ENCODE measurements around the gene C1QTNF5.

C1QTNF5 gene

GRCh38 chr11:119306373-119306890, 34.3 kb downstream of the C1QTNF5 start:
- peaks cover 6% of the 10 kb centered on the region for H3K27me3 Mint-ChIP-seq
- H3K4me3 Mint-ChIP-seq, result no peak overlapping the region
- peaks cover 32% of the 10 kb centered on the region for H3K4me1 Mint-ChIP-seq
- DNase-seq, result peak; percentile 46
- no peaks in the 10 kb centered on the region for H3K9me3 Mint-ChIP-seq
- peak overlapping the region; percentile 83 for H3K27ac Mint-ChIP-seq
- peaks cover 41% of the 10 kb centered on the region for H3K36me3 Mint-ChIP-seq
- CTCF ChIA-PET, result interaction anchor here (1.3 to 9.4 kb wide), 5 partner anchors 17 to 110 kb away, joined by 4 to 83 read pairs (median 5); no protein-coding TSS in a partner anchor

GRCh38 chr11:119305556-119306372, 34.9 kb downstream of the C1QTNF5 start:
- H3K36me3 Mint-ChIP-seq, result peaks cover 48% of the 10 kb centered on the region
- H3K27me3 Mint-ChIP-seq, result peaks cover under 1% of the 10 kb centered on the region
- CTCF ChIA-PET, result interaction anchor here (1.3 to 9.4 kb wide), 3 partner anchors 17 to 50 kb away, joined by 5 to 83 read pairs (median 5); no protein-coding TSS in a partner anchor
- peak overlapping the region; percentile 83 for H3K27ac Mint-ChIP-seq
- no peak overlapping the region for H3K4me3 Mint-ChIP-seq
- no peak for DNase-seq
- no peaks in the 10 kb centered on the region for H3K9me3 Mint-ChIP-seq
- peaks cover 32% of the 10 kb centered on the region for H3K4me1 Mint-ChIP-seq

GRCh38 chr11:119303227-119303718, 37.4 kb downstream of the C1QTNF5 start:
- H3K36me3 Mint-ChIP-seq, result peaks cover 66% of the 10 kb centered on the region
- H3K4me3 Mint-ChIP-seq, result no peak overlapping the region
- CTCF ChIA-PET, result interaction anchor here (0.7 to 0.8 kb wide), 2 partner anchors 20 to 98 kb away, joined by 3 read pairs; no protein-coding TSS in a partner anchor
- no peaks in the 10 kb centered on the region for H3K9me3 Mint-ChIP-seq
- no peaks in the 10 kb centered on the region for H3K27me3 Mint-ChIP-seq
- no peak overlapping the region for H3K27ac Mint-ChIP-seq
- no peak for DNase-seq
- peaks cover 32% of the 10 kb centered on the region for H3K4me1 Mint-ChIP-seq

GRCh38 chr11:119300198-119300964, 40.3 kb downstream of the C1QTNF5 start:
- Mint-ChIP-seq H3K9me3 (no peaks in the 10 kb centered on the region), H3K4me3 (no peak overlapping the region), H3K4me1 (peaks cover 12% of the 10 kb centered on the region), H3K36me3 (peaks cover 70% of the 10 kb centered on the region), H3K27ac (no peak overlapping the region), H3K27me3 (no peaks in the 10 kb centered on the region)
- no peak for DNase-seq
- CTCF ChIA-PET, result interaction anchor here (1.6 to 2.2 kb wide), 2 partner anchors 22 to 24 kb away, joined by 4 to 10 read pairs; no protein-coding TSS in a partner anchor

- CTCF ChIA-PET, result interaction anchor here (1.1 to 2.2 kb wide), 3 partner anchors 20 to 25 kb away, joined by 4 to 10 read pairs (median 4); no protein-coding TSS in a partner anchor
- DNase-seq, result no peak
- Mint-ChIP-seq H3K9me3 (no peaks in the 10 kb centered on the region), H3K27ac (no peak overlapping the region), H3K4me1 (peaks cover 4% of the 10 kb centered on the region), H3K4me3 (no peak overlapping the region), H3K36me3 (peaks cover 62% of the 10 kb centered on the region), H3K27me3 (no peaks in the 10 kb centered on the region)
These were observed 41.3 kb downstream of the C1QTNF5 start for GRCh38 chr11:119299416-119299815.

- H3K27ac Mint-ChIP-seq, result no peak overlapping the region
- no peaks in the 10 kb centered on the region for H3K4me1 Mint-ChIP-seq
- H3K9me3 Mint-ChIP-seq, result no peaks in the 10 kb centered on the region
- CTCF ChIA-PET, result no interaction called here
- peaks cover 61% of the 10 kb centered on the region for H3K36me3 Mint-ChIP-seq
- DNase-seq, result no peak
- no peaks in the 10 kb centered on the region for H3K27me3 Mint-ChIP-seq
- H3K4me3 Mint-ChIP-seq, result no peak overlapping the region
These were observed 42.0 kb downstream of the C1QTNF5 start for GRCh38 chr11:119298726-119299125.

GRCh38 chr11:119297938-119298337, 42.7 kb downstream of the C1QTNF5 start:
- CTCF ChIA-PET, result interaction anchor here (1.2 to 1.6 kb wide), 2 partner anchors 13 to 23 kb away, joined by 5 read pairs; no protein-coding TSS in a partner anchor
- Mint-ChIP-seq H3K4me1 (no peaks in the 10 kb centered on the region), H3K9me3 (no peaks in the 10 kb centered on the region), H3K4me3 (no peak overlapping the region), H3K27ac (no peak overlapping the region), H3K36me3 (peaks cover 56% of the 10 kb centered on the region), H3K27me3 (no peaks in the 10 kb centered on the region)
- DNase-seq, result no peak

GRCh38 chr11:119295178-119295577, 45.5 kb downstream of the C1QTNF5 start:
- Mint-ChIP-seq H3K9me3 (peaks cover 3% of the 10 kb centered on the region), H3K27ac (no peak overlapping the region), H3K4me3 (no peak overlapping the region), H3K36me3 (peaks cover 46% of the 10 kb centered on the region), H3K27me3 (no peaks in the 10 kb centered on the region), H3K4me1 (no peaks in the 10 kb centered on the region)
- no peak for DNase-seq
- CTCF ChIA-PET, result interaction anchor here (0.8 kb wide), 1 partner anchor 89 kb away, joined by 3 read pairs; no protein-coding TSS in a partner anchor

- Mint-ChIP-seq H3K4me3 (no peak overlapping the region), H3K9me3 (peaks cover 3% of the 10 kb centered on the region), H3K36me3 (peaks cover 36% of the 10 kb centered on the region), H3K27me3 (no peaks in the 10 kb centered on the region), H3K4me1 (no peaks in the 10 kb centered on the region), H3K27ac (no peak overlapping the region)
- CTCF ChIA-PET, result interaction anchor here (1.1 kb wide), 1 partner anchor 9 kb away, joined by 4 read pairs; no protein-coding TSS in a partner anchor
- DNase-seq, result no peak
These were observed 47.2 kb downstream of the C1QTNF5 start for GRCh38 chr11:119293461-119293860.

GRCh38 chr11:119290894-119291497, 49.7 kb downstream of the C1QTNF5 start:
- no peak overlapping the region for H3K4me3 Mint-ChIP-seq
- H3K27ac Mint-ChIP-seq, result no peak overlapping the region
- peaks cover 44% of the 10 kb centered on the region for H3K36me3 Mint-ChIP-seq
- H3K4me1 Mint-ChIP-seq, result no peaks in the 10 kb centered on the region
- CTCF ChIA-PET, result interaction anchor here (0.7 to 1.4 kb wide), 4 partner anchors 9 to 94 kb away, joined by 3 to 4 read pairs (median 3); no protein-coding TSS in a partner anchor
- peaks cover 3% of the 10 kb centered on the region for H3K9me3 Mint-ChIP-seq
- no peaks in the 10 kb centered on the region for H3K27me3 Mint-ChIP-seq
- no peak for DNase-seq
